Measurements from ENCODE around the gene ATP9B.
A peak's percentile ranks its signal among the peaks of the same experiment; 100 is the strongest.
"Not testable (repeated sequence)": the region's sequence is repeated elsewhere in the genome, so short reads cannot be mapped to it uniquely, and the experiment has no call there.

The ATP9B gene

DNA sequence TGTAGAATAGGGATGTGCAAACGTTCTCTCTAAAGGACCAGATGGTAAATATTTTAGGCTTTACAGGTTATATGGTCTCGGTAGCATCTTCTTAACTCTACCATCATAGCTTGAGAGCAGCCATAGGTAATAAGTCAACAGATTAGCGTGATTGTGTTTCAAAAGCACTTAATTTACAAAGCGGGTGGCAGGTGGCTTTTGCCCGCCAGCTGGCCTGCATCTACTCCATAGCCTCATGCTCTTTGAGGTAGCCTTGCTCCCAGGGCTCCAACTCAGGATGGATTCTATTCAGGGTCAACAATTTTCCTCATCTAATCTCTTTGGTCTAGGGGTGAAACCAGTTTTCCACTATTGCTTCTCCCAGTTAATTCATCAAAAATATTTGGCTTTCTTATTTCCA, 5.0 kb upstream of the ATP9B start:
- CTCF ChIA-PET = no interaction called here

DNA sequence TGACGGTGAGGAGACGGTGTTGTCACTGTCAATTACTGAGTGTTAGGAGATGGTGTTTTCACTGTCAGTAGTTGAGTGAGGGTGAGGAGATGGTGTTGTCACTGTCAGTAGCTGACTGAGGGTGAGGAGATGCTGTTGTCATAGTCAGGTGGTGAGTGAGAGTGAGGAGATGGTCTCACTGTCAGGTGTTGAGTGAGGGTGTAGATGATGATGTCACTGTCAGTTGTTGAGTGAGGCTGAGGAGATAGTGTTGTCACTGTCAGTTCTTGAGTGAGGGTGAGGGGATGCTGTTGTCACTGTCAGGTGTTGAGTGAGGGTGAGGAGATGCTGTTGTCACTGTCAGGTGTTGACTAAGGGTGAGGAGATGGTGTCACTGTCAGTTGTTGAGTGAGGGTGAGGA, 3.4 kb upstream of the ATP9B start:
- Mint-ChIP-seq H3K36me3 (peaks cover 18% of the 10 kb centered on the region), H3K4me3 (no peak overlapping the region), H3K27ac (no peak overlapping the region), H3K27me3 (peaks cover 17% of the 10 kb centered on the region), H3K9me3 (peaks cover 21% of the 10 kb centered on the region), H3K4me1 (peaks cover 24% of the 10 kb centered on the region)
- CTCF ChIA-PET = no interaction called here
- DNase-seq = no peak

More for the DNA sequence above, 5.0 kb upstream of the ATP9B start:
- H3K4me1 Mint-ChIP-seq = peaks cover 17% of the 10 kb centered on the region
- H3K27me3 Mint-ChIP-seq = peaks cover 17% of the 10 kb centered on the region
- no peak overlapping the region for H3K27ac Mint-ChIP-seq
- DNase-seq = no peak
- peaks cover 18% of the 10 kb centered on the region for H3K36me3 Mint-ChIP-seq
- no peak overlapping the region for H3K4me3 Mint-ChIP-seq
- peaks cover 21% of the 10 kb centered on the region for H3K9me3 Mint-ChIP-seq

DNA sequence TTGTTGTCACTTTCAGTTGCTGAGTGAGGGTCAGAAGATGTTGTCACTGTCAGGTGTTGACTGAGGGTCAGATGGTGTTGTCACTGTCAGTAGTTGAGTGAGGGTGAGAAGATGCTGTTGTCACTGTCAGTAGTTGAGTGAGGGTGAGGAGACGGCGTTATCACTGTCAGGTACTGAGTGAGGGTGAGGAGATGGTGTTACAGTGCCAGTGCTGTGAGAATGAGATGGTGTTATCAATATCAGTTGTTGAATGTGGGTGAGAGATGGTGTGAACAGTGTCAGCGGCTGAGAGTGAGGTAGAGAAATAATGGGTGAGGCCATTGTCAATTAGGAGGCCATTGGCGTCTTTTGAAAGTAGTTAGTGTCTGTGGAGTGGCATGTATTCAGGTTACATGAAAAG, 1.6 kb upstream of the ATP9B start:
- peaks cover 21% of the 10 kb centered on the region for H3K9me3 Mint-ChIP-seq
- peak overlapping the region; percentile 99 for H3K27ac Mint-ChIP-seq
- H3K4me1 Mint-ChIP-seq = peaks cover 33% of the 10 kb centered on the region
- H3K27me3 Mint-ChIP-seq = peaks cover 17% of the 10 kb centered on the region
- CTCF ChIA-PET = no interaction called here
- H3K36me3 Mint-ChIP-seq = peaks cover 22% of the 10 kb centered on the region
- DNase-seq = no peak
- peak overlapping the region; percentile 8 for H3K4me3 Mint-ChIP-seq

DNA sequence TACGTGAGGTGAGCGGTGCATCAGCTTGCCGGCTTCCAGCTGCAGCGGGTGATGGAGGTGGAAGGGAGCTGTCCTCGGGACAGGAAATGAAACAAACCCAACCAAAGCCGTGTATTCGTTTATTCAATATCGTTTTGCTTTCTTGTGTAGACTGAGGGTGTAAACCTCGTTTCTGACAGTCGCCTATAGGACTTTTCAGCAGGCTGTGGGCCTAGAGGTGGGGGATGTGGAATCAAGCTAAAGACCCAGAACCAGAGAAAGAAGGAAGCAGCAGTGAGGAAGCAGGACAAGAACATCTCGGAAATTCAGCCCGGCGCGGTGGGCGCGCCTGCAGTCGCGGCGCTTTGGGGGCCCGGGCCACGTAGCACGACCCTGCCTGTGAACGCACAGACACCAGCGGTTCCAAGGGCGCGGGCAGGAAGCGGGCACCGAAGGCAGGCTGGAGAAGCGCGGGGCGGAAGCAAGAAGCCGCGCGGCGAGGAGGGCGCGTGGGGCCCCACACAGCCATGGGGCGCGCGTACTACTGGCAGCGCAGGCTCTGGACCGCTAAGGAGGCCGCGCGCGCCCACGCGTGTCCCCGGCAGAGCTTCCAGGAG, 755 bp upstream of the ATP9B start:
- CTCF ChIA-PET = no interaction called here
- peak overlapping the region; percentile 88 for H3K4me3 Mint-ChIP-seq
- peaks cover 21% of the 10 kb centered on the region for H3K9me3 Mint-ChIP-seq
- peak overlapping the region; percentile 99 for H3K27ac Mint-ChIP-seq
- H3K27me3 Mint-ChIP-seq = peaks cover 14% of the 10 kb centered on the region
- peaks cover 28% of the 10 kb centered on the region for H3K36me3 Mint-ChIP-seq
- H3K4me1 Mint-ChIP-seq = peaks cover 33% of the 10 kb centered on the region
- DNase-seq = peak; percentile 61

DNA sequence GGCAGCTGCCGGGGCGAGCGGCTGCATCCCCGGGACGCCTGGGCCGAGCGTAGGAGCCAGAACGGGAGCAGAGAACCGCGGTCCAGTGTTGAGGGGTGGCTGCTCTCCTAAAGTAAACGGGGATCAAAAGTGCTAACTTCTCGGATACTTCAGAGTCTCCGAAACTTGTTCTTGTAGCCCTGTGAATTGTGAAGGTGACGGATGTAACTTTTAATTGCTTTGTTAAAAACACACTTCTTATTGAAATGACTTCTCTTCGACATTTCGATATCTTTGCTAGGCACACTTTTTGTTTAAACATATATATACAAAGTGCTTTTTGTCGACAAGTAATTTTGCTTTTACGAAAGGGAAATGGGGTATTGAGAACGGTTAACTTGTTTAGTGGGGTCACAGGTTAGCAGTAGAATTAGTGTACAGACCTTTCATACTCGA, 540 bp downstream of the ATP9B start:
- H3K27ac Mint-ChIP-seq = peak overlapping the region; percentile 94
- H3K4me1 Mint-ChIP-seq = peaks cover 36% of the 10 kb centered on the region
- peak overlapping the region; percentile 85 for H3K4me3 Mint-ChIP-seq
- CTCF ChIA-PET = interaction anchor here (0.8 kb wide), 1 partner anchor 117 kb away, joined by 3 read pairs; no protein-coding TSS in a partner anchor
- peaks cover 36% of the 10 kb centered on the region for H3K36me3 Mint-ChIP-seq
- H3K9me3 Mint-ChIP-seq = peaks cover 27% of the 10 kb centered on the region
- H3K27me3 Mint-ChIP-seq = peaks cover 14% of the 10 kb centered on the region
- DNase-seq = no peak

DNA sequence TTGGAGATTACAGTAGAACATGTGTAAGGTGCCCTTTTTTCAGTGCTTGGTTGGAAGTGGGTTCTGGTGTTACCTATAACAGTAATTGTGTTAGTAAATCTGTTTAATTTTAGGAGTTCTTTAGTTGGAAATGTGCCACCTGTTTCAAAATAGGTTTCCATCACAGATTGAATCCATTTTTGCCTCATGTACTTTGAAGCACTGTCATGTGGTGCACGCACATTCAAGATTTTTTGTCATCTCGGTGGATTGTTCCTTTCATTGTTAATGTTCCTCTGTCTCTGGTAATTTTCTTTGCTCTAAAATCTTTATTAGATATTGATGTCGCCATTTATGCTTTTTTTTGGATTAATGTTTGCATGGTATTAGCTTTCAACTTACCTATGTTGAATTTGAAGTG, 1.3 kb downstream of the ATP9B start:
- peak overlapping the region; percentile 85 for H3K4me3 Mint-ChIP-seq
- H3K4me1 Mint-ChIP-seq = peaks cover 37% of the 10 kb centered on the region
- H3K27ac Mint-ChIP-seq = peak overlapping the region; percentile 94
- CTCF ChIA-PET = interaction anchor here (0.8 kb wide), 1 partner anchor 116 kb away, joined by 3 read pairs; no protein-coding TSS in a partner anchor
- H3K27me3 Mint-ChIP-seq = peaks cover 14% of the 10 kb centered on the region
- H3K36me3 Mint-ChIP-seq = peaks cover 38% of the 10 kb centered on the region
- no peak for DNase-seq
- peaks cover 27% of the 10 kb centered on the region for H3K9me3 Mint-ChIP-seq

DNA sequence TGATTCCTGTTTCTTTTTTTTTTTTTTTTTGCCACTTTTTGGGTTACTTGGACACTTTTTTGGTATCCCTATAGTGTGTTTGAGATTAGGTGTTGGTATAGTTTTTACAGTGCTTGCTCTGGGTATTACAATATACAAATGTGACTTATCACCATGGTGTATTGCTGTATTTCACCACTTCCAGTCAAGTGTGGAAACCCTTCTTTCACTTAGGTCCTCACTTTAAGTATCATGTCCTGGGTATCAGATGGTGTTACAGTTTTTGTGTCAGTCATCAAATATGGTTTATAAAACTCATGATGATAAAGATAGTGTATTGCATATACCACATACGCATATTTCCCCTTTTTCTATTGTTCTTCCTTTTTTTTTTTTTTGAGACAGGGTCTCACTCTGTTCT, 1.8 kb downstream of the ATP9B start:
- H3K27me3 Mint-ChIP-seq = peaks cover 9% of the 10 kb centered on the region
- peaks cover 36% of the 10 kb centered on the region for H3K36me3 Mint-ChIP-seq
- peaks cover 21% of the 10 kb centered on the region for H3K9me3 Mint-ChIP-seq
- peak overlapping the region; percentile 85 for H3K4me3 Mint-ChIP-seq
- H3K4me1 Mint-ChIP-seq = peaks cover 40% of the 10 kb centered on the region
- DNase-seq = no peak
- peak overlapping the region; percentile 38 for H3K27ac Mint-ChIP-seq
- CTCF ChIA-PET = no interaction called here

DNA sequence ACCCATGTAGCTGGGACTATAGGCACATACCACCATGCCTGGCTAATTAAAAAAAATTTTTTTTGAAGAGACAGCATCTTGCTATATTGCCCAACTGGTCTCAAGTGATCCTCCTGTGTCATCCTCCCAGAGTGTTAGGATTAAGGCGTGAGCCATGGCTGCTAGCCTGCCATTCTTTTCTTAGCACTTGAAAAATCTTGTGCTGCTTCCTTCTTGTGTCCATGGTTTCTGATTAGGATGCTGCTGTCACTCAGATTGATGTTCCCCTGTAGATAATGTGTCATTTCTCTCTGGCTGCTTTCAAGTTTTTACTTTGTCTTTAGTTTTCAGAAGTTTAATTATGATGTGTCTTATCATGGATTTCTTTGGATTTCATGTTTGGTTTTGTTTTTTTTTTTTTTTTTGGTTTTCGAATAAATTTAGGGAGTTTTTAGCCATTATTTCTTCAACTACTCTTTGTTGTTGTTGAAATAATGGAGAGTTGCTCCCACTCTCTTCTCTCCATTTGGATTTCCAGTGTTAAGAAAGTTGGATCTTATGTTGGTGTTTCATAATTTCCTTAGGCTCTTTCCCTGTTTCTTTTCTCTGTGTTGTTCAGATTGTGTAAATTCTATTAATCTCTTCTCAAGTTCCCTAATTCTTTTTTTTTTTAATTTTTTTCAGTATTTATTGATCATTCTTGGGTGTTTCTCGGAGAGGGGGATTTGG, 2.5 kb downstream of the ATP9B start:
- Mint-ChIP-seq H3K36me3 (peaks cover 31% of the 10 kb centered on the region), H3K9me3 (peaks cover 16% of the 10 kb centered on the region), H3K27me3 (peaks cover 2% of the 10 kb centered on the region), H3K4me1 (peaks cover 44% of the 10 kb centered on the region), H3K4me3 (no peak overlapping the region), H3K27ac (no peak overlapping the region)
- CTCF ChIA-PET = no interaction called here
- no peak for DNase-seq

DNA sequence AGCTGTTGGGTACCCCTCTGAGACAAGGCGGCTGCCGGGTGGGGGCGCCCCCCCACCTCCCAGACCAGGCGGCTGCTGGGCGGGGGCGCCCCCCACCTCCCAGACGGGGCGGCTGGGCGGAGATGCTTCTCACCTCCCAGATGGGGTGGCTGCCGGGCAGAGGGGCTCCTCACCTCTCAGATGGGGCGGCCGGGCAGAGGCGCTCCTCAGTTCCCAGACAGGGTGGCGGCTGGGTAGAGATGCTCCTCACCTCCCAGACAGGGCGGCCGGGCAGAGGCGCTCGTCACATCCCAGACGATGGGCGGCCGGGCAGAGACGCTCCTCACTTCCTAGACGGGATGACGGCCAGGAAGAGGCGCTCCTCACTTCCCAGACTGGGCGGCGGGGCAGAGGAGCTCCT, 3.5 kb downstream of the ATP9B start:
- DNase-seq, H3K9me3 Mint-ChIP-seq, CTCF ChIA-PET, H3K27me3 Mint-ChIP-seq, H3K27ac Mint-ChIP-seq, H3K4me3 Mint-ChIP-seq: not testable (repeated sequence)
- H3K36me3 Mint-ChIP-seq = peaks cover 23% of the 10 kb centered on the region
- peaks cover 38% of the 10 kb centered on the region for H3K4me1 Mint-ChIP-seq

DNA sequence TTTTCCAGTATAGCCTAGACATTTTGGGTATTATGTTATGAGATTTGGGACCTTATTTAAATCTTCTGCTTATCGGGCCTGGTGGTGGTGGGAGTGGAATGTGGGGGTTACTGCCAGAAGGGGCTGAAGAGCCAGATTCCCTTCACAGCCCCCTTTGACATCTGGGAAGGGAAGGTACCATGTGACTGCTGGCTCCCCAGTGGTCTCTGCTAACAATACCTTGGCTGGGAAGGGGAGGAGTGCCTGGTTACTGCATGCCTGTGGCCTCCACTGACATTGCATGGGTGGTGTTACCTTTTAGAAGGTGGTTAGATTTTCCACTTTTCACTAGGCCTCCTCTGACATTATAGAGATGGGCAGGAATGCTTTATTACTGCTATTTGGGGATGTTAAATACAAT, 8.0 kb downstream of the ATP9B start:
- no peak for DNase-seq
- peaks cover 18% of the 10 kb centered on the region for H3K4me1 Mint-ChIP-seq
- H3K27ac Mint-ChIP-seq = no peak overlapping the region
- peaks cover 60% of the 10 kb centered on the region for H3K36me3 Mint-ChIP-seq
- CTCF ChIA-PET = no interaction called here
- peaks cover 33% of the 10 kb centered on the region for H3K9me3 Mint-ChIP-seq
- H3K4me3 Mint-ChIP-seq = no peak overlapping the region
- H3K27me3 Mint-ChIP-seq = no peaks in the 10 kb centered on the region

DNA sequence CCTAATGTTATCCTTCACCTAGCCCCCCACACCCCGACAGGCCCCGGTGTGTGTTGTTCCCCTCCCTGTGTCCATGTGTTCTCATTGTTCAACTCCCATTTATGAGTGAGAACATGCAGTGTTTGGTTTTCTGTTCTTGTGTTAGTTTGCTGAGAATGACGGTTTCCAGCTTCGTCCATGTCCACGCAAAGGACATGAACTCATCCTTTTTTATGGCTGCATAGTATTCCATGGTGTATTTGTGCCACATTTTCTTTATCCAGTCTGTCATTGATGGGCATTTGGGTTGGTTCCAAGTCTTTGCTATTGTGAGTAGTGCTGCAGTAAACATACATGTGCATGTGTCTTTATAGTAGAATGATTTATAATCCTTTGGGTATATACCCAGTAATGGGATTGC, 9.6 kb downstream of the ATP9B start:
- DNase-seq, H3K27me3 Mint-ChIP-seq, CTCF ChIA-PET, H3K4me3 Mint-ChIP-seq, H3K27ac Mint-ChIP-seq: not testable (repeated sequence)
- H3K4me1 Mint-ChIP-seq = peaks cover 18% of the 10 kb centered on the region
- peaks cover 33% of the 10 kb centered on the region for H3K9me3 Mint-ChIP-seq
- peaks cover 63% of the 10 kb centered on the region for H3K36me3 Mint-ChIP-seq

DNA sequence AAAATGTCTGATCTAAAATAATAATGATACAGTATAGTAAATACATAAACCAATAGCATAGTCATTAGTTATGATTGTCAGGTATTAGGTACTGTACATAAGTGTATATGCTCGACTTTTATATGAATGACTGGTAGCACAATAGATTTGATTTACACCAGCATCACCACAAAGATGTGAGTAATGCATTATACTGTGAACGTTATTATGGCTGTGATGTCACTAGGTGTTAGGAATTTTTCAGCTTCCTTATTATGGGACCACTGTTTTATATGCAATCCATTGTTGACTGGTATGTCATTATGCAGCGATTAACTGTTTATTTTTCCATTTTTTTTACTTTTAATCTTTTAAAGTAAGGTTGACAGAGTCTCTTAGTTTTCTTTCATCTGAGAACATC, 23.7 kb downstream of the ATP9B start:
- CTCF ChIA-PET = no interaction called here
- no peak for DNase-seq
- H3K9me3 Mint-ChIP-seq = no peaks in the 10 kb centered on the region
- H3K27me3 Mint-ChIP-seq = no peaks in the 10 kb centered on the region
- peaks cover 3% of the 10 kb centered on the region for H3K4me1 Mint-ChIP-seq
- H3K27ac Mint-ChIP-seq = no peak overlapping the region
- H3K36me3 Mint-ChIP-seq = peaks cover 10% of the 10 kb centered on the region
- no peak overlapping the region for H3K4me3 Mint-ChIP-seq

DNA sequence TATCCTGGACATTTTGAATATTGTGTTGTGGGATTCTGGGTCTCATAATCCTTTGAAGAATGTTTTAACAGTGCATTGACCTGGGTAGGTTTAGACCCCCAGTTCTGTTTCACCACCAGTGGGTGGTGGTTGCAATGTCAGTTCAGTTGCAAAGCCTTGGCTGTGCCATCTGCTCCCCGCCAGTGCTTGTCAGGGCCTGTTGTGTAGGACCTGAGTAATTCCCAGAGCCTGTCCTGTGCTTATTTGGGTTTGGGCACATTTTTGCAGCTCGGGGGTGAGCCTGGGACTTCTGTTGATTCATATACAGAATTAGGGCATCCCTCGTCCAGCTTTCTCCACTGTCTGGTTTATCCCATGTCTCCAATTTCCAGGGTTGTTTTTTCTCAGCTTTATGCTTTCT, 24.8 kb downstream of the ATP9B start:
- peaks cover 3% of the 10 kb centered on the region for H3K4me1 Mint-ChIP-seq

DNA sequence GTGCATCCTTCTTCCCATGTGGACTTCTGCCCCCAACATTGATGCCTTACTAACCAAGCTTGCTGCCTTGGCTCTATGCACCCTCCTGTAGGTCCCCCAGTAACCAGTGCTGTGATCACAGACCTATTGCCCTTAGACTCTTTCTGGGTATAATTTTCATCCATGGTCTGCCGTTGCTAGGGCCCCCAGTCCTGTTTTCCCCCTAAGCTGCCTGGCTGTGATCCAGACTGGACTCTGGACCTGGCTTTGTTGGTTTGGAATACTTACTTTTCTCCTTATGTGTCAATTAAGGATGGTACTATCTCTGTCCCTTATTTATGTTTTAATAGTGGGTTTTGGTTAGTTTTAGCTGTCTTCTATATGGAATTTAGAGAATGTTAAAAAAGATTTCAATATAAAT, 26.0 kb downstream of the ATP9B start:
- H3K36me3 Mint-ChIP-seq = peaks cover 16% of the 10 kb centered on the region
- no peak overlapping the region for H3K4me3 Mint-ChIP-seq
- no peaks in the 10 kb centered on the region for H3K9me3 Mint-ChIP-seq
- peaks cover 3% of the 10 kb centered on the region for H3K4me1 Mint-ChIP-seq
- CTCF ChIA-PET = no interaction called here
- no peaks in the 10 kb centered on the region for H3K27me3 Mint-ChIP-seq
- no peak for DNase-seq
- no peak overlapping the region for H3K27ac Mint-ChIP-seq

More for the DNA sequence above, 24.8 kb downstream of the ATP9B start:
- no peak overlapping the region for H3K4me3 Mint-ChIP-seq
- H3K9me3 Mint-ChIP-seq = no peaks in the 10 kb centered on the region
- H3K36me3 Mint-ChIP-seq = peaks cover 14% of the 10 kb centered on the region
- H3K27ac Mint-ChIP-seq = no peak overlapping the region
- no peak for DNase-seq
- CTCF ChIA-PET = no interaction called here
- H3K27me3 Mint-ChIP-seq = no peaks in the 10 kb centered on the region

DNA sequence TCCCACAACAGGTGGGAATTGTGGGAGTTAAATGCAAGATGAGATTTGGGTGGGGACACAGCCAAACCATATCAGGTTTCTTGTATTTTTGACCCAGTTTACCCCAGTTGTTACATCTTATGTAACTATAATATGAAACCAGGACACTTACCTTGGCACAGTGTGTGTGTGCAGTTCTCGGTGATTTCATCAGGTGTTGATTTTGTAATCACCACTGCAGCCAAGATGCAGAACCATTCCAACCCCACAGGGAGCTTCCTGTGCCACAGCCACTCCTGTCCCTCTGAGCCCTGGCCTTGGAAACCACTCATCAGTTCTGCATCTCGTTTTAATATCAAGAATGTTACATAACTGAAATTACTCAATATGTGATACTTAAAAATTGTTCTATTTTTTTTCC, 31.8 kb downstream of the ATP9B start:
- no peak for DNase-seq
- H3K4me3 Mint-ChIP-seq = no peak overlapping the region
- CTCF ChIA-PET = no interaction called here
- H3K27me3 Mint-ChIP-seq = no peaks in the 10 kb centered on the region
- no peak overlapping the region for H3K27ac Mint-ChIP-seq
- H3K36me3 Mint-ChIP-seq = peaks cover 34% of the 10 kb centered on the region
- H3K9me3 Mint-ChIP-seq = no peaks in the 10 kb centered on the region
- H3K4me1 Mint-ChIP-seq = peaks cover 5% of the 10 kb centered on the region
